Measurements from ENCODE around the gene ITPKC.

Gene ITPKC

DNA sequence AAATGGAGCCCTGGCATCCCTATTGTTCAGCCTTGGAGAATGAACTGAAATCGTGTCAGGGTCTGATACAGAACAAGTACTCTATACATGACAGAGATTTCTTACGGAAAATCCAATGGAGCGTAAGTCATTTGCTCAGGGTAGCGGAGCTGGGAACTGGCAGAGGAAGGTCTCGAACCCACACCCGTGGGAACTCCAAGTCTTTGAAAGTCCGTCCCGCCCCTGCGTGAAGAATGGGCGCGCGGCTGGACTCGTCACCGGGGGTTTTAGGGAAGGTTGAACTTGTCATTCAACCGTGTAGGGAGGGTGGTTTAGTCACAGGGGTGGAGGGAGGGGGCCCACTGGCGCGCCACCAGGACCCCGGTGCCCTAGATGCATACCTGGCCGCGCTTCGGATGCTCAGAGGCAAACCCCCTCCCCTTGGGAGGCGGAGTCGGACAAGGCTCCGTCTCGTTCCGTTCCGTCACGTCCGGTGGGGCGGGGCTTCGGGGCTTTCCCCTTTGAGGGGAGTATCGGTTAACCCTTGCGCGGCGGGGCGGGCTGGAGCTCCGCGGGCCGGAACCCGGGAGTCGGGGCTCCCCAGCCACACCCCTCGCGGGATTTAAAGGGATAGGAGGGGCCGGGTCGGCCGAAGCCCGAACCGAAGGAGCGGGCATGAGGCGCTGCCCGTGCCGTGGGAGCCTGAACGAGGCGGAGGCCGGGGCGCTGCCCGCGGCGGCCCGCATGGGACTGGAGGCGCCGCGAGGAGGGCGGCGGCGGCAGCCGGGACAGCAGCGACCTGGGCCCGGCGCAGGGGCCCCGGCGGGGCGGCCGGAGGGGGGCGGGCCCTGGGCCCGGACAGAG, at the start of gene ITPKC, which contains the start of gene COQ8B:
ITPKC (plus strand) TSS at position 631 of the 843 bp plus-strand sequence; CDS start at position 655, 24 bp downstream.
COQ8B (minus strand) TSS at position 405 of the 843 bp plus-strand sequence. CDS start 2,254 bp downstream, outside the sequence.
- DNase-seq: peak; percentile 98

DNA sequence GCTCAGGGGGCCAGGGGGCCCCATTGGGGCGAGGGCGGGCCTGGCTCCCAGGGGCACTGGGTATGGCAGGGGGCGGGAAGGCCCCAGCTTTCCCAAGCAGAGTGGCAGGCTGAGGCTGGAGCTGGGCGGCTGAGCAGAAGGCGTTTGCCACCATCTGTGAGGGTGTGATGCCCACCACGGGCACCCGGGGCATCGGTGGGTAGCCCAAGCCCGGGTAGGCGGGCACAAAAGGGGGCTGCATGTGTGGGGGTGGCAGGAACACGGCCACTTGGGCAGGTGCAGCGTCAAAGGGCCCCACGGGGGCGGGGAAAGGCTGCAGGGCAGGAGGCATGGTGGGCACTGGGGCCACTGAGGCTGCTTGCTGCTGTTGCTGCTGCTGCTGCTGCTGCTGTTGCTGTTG, 49.3 kb upstream of the ITPKC start:
- DNase-seq: no peak

DNA sequence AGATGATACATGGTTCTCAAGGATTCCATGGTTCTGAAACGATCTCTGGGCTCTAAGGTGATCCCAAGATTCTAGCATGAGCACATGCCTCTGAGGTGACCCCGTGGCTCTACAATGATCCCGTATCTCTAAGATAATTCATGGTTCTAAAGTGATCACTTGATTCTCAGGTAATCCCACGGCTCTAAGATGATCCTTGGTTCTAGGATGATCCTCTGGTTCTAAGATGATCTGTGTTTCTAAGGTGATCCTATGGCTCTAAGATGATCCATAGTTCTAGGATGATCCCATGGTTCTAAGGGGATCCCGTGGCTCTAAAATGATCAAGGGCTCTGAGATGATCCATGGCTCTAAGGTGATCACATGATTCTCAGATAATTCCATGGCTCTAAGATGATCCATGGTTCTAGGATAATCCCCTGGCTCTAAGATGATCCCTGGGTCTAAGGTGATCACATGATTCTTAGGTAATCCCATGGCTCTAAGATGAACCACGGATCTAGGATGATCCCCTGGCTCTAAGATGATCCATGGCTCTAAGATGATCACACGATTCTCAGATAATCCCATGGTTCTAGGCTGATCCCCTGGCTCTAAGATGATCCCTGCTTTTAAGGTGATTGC, 47.8 kb upstream of the ITPKC start:
- DNase-seq: no peak

GRCh38 chr19:40671404-40671803, 45.5 kb upstream of the ITPKC start:
- DNase-seq: no peak

GRCh38 chr19:40672038-40672437, 44.9 kb upstream of the ITPKC start:
- DNase-seq: no peak

GRCh38 chr19:40672573-40673299, 44.2 kb upstream of the ITPKC start:
- no peak for DNase-seq

- peak; percentile 63 for DNase-seq
Observed at GRCh38 chr19:40673397-40673796, 43.5 kb upstream of the ITPKC start.

GRCh38 chr19:40674291-40674690, 42.6 kb upstream of the ITPKC start:
- peak; percentile 80 for DNase-seq

DNA sequence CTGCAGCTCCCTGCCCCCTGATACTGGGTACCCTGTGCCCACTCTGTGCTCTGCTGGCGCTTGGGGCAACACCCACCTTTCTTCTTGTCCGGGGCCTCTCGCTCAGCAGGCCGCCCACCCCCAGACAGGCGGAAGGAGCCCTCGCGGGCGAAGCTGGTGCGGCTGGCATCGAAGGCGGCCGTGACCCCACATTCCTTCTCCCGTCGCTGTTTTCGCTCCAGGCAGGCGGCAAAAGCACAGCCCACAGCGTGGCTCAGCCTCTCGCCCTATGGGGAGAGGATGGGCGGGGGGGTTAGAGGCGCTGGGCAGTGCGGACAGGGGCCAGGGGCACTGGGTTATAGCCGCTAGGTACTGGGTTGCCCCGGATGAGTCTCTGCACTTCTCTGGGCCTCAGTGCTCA, 39.8 kb upstream of the ITPKC start:
- DNase-seq: no peak

DNA sequence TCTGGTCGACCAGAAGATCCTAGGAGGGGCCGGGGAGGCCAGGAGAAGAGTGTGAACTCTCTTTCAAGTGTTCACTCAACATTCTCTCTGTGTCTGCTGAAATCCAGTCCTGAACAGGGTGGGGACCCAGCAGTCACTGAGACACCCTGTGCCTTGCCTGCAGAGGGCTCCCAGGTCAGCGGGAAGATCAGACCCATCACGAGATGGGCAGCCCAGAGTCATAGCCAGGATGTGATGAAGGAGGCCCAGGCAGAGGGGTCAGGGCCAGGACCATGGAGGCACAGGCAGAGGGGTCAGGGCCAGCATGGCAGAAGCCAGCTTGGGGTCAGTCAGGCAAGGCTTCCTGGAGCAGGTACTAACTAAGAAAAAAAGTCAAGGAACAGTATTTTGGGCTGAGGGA, 35.9 kb upstream of the ITPKC start:
- DNase-seq: no peak

GRCh38 chr19:40682431-40682964, 34.4 kb upstream of the ITPKC start:
- no peak for DNase-seq

DNA sequence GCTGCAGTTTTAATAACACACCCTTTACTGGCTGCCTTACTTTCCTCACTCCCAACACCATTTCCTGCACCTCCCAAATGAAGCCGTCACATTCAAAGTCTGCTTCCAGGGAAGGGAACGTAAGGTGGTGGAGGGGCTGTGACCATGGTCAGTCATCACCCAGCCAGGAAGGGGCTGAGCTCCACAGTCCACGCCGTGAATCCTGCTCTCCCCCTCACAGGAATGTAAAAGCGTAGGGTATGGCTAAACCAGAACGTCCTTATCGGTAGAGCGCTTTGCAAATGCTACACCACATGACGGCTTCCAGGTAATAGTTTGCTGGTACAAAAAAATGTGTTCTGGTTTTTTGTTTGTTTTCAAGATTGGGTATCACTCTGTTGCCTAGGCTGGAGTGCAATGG, 33.5 kb upstream of the ITPKC start:
- DNase-seq: no peak

- no peak for DNase-seq
Observed at GRCh38 chr19:40684280-40684679, 32.6 kb upstream of the ITPKC start.

DNA sequence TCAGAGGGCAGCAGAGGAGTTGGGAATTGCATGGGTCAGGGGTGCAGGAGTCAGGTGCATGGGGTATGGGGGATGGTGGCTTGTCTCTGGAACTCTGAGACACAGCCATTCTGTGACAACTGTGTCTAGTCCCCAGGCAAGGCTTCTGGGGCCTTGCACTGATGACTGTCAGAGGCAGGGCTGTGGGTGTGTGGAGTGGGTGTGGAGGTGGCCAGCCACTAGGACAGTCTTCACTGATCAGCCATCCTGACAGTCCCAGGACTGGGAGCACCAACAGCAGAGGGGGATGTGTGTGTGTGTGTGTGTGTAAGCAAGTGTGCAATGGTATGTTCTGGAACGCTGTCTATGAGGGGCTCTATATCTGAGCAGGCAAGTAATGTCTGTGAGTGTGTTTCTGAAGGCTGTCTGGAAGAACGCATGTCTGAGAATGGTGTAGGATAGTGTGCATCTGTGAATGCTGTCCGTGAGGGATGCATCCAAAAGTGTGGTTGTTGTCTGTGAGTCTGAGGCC, 31.8 kb upstream of the ITPKC start:
- DNase-seq: no peak

- peak; percentile 83 for DNase-seq
Observed at GRCh38 chr19:40685563-40685962, 31.3 kb upstream of the ITPKC start.

- DNase-seq: no peak
Observed at GRCh38 chr19:40686882-40687524, 29.9 kb upstream of the ITPKC start.

GRCh38 chr19:40687525-40688016, 29.3 kb upstream of the ITPKC start:
- DNase-seq: peak; percentile 88

GRCh38 chr19:40688309-40688708, 28.6 kb upstream of the ITPKC start:
- DNase-seq: no peak

- no peak for DNase-seq
Observed at GRCh38 chr19:40688987-40689338, 27.9 kb upstream of the ITPKC start.

GRCh38 chr19:40689339-40690049, 27.4 kb upstream of the ITPKC start:
- DNase-seq: no peak

GRCh38 chr19:40690050-40690692, 26.7 kb upstream of the ITPKC start, which contains the start of gene NUMBL:
Gene NUMBL (minus strand): TSS chr19:40690651. CDS start chr19:40690483, 168 bp downstream.
- DNase-seq: no peak

All from hematopoietic multipotent progenitor cell treated with erythropoietin and hydrocortisone succinate and interleukin-3 and kit ligand, for 6 days (in vitro differentiated cells).